D341Med (cell line): Measurements from ENCODE around the gene UBASH3B.

ENCODE experiments used
- DNase-seq: peaks from one replicate; pipeline ENCODE4 v3.0.0; 2012; ENCODE audit warnings: low spot score

Gene UBASH3B

GRCh38 chr11:122785031-122785541 lies 129.6 kb downstream of the UBASH3B start:
- no peak for DNase-seq

- no peak for DNase-seq
Measured at GRCh38 chr11:122786896-122787295, 131.4 kb downstream of the UBASH3B start.

GRCh38 chr11:122788781-122789535 lies 133.4 kb downstream of the UBASH3B start:
- no peak for DNase-seq

GRCh38 chr11:122789907-122790306 lies 134.4 kb downstream of the UBASH3B start:
- no peak for DNase-seq

GRCh38 chr11:122791411-122791810 lies 135.9 kb downstream of the UBASH3B start:
- no peak for DNase-seq

GRCh38 chr11:122791836-122792235 lies 136.3 kb downstream of the UBASH3B start:
- DNase-seq = no peak

- DNase-seq = no peak
Measured at GRCh38 chr11:122793515-122793914, 138.0 kb downstream of the UBASH3B start.

- DNase-seq = no peak
Measured at GRCh38 chr11:122795307-122795706, 139.8 kb downstream of the UBASH3B start.

- peak; percentile 33 for DNase-seq
Measured at GRCh38 chr11:122796128-122796717, 140.7 kb downstream of the UBASH3B start.

GRCh38 chr11:122797651-122798050 lies 142.1 kb downstream of the UBASH3B start:
- no peak for DNase-seq

GRCh38 chr11:122799406-122800105 lies 144.0 kb downstream of the UBASH3B start:
- no peak for DNase-seq

GRCh38 chr11:122802876-122803275 lies 147.4 kb downstream of the UBASH3B start:
- no peak for DNase-seq

- DNase-seq = no peak
Measured at GRCh38 chr11:122803306-122803705, 147.8 kb downstream of the UBASH3B start.

- DNase-seq = no peak
Measured at GRCh38 chr11:122803716-122804115, 148.2 kb downstream of the UBASH3B start.

- DNase-seq = no peak
Measured at GRCh38 chr11:122804161-122804560, 148.6 kb downstream of the UBASH3B start.

- DNase-seq = no peak
Measured at GRCh38 chr11:122804796-122805195, 149.3 kb downstream of the UBASH3B start.

- no peak for DNase-seq
Measured at GRCh38 chr11:122807731-122808477, 152.4 kb downstream of the UBASH3B start.

GRCh38 chr11:122808478-122808869 lies 153.0 kb downstream of the UBASH3B start:
- DNase-seq = no peak

GRCh38 chr11:122809866-122810265 lies 154.3 kb downstream of the UBASH3B start:
- DNase-seq = no peak

- no peak for DNase-seq
Measured at GRCh38 chr11:122811721-122812120, 156.2 kb downstream of the UBASH3B start.

GRCh38 chr11:122812638-122813037 lies 157.1 kb downstream of the UBASH3B start:
- DNase-seq = no peak
